NCI-H82 (cell line): Measurements from ENCODE around the gene COPS6.

Source experiments
- DNase-seq: peaks from one replicate; lab custom pipeline; 2025; lab: John Stamatoyannopoulos, UW

The COPS6 gene

GRCh38 chr7:100101016-100101862 is 12.5 kb downstream of the COPS6 start, which contains the start of the genes AP4M1 and MCM7:
Gene AP4M1, plus strand, starts transcription at chr7:100101643. Its CDS starts 72 bp downstream, at chr7:100101715.
Gene MCM7, minus strand, starts transcription at chr7:100101397. Its CDS starts 103 bp downstream, at chr7:100101294.
- DNase-seq: peak; percentile 99

GRCh38 chr7:100102950-100103840 is 14.4 kb downstream of the COPS6 start:
- DNase-seq: no peak

GRCh38 chr7:100105534-100105933 is 16.8 kb downstream of the COPS6 start:
- no peak for DNase-seq

- no peak for DNase-seq
Measured at GRCh38 chr7:100106633-100107032, 17.9 kb downstream of the COPS6 start.

GRCh38 chr7:100107125-100107737 is 18.5 kb downstream of the COPS6 start:
- no peak for DNase-seq

- no peak for DNase-seq
Measured at GRCh38 chr7:100107890-100108289, 19.1 kb downstream of the COPS6 start.

GRCh38 chr7:100109521-100110163 is 20.9 kb downstream of the COPS6 start:
- peak; percentile 31 for DNase-seq

- DNase-seq: no peak
Measured at GRCh38 chr7:100111156-100111555, 22.4 kb downstream of the COPS6 start.

GRCh38 chr7:100111914-100112313 is 23.1 kb downstream of the COPS6 start:
- no peak for DNase-seq

- no peak for DNase-seq
Measured at GRCh38 chr7:100115026-100115425, 26.3 kb downstream of the COPS6 start.

- peak; percentile 65 for DNase-seq
Measured at GRCh38 chr7:100118388-100119071, 29.8 kb downstream of the COPS6 start.

GRCh38 chr7:100119072-100119969 is 30.6 kb downstream of the COPS6 start, which contains the start of the genes CNPY4 and TAF6:
Gene CNPY4, plus strand, starts transcription at chr7:100119634. Its CDS starts 111 bp downstream, at chr7:100119745.
Gene TAF6, minus strand, starts transcription at chr7:100119358. Its CDS starts 5,149 bp downstream, at chr7:100114209.
- peak; percentile 98 for DNase-seq

- peak; percentile 77 for DNase-seq
Measured at GRCh38 chr7:100119970-100120732, 31.4 kb downstream of the COPS6 start.

GRCh38 chr7:100120733-100121036 is 31.9 kb downstream of the COPS6 start:
- DNase-seq: no peak

GRCh38 chr7:100122067-100122466 is 33.3 kb downstream of the COPS6 start:
- no peak for DNase-seq

- no peak for DNase-seq
Measured at GRCh38 chr7:100122568-100122967, 33.8 kb downstream of the COPS6 start.

GRCh38 chr7:100124301-100125230 is 35.8 kb downstream of the COPS6 start:
- DNase-seq: no peak
